Natural killer cell treated with Interleukin-12 subunit alpha and Interleukin-12 subunit beta and Interleukin-15 and Interleukin-18, amount 100 ng/mL, for 72 hours (primary cell): ENCODE data around the gene PI4KA. TPM values are rescaled to one million over a fixed set of nuclear protein-coding genes. Genes with fewer than 3 reads are reported as not detected.

ENCODE experiments used
- ATAC-seq, 2 donors: fragments of 150-1000 bp; cut with Tn5 transposase in 1 of 2; sonication (Bioruptor Pico), chemical (Tn5 transposase) in 1 of 2; 2 replicates each; pipeline ENCODE4 v1.10.0; 2021
- DNase-seq: peaks from one replicate; pipeline ENCODE4 v3.0.0; 2022; ENCODE audit warnings: low spot score
- H3K27ac Mint-ChIP-seq, 2 donors: 1 replicate in 1 of 2; 2 replicates in 1 of 2; pipeline ENCODE4 v1.8.0; 2022; ENCODE audit warnings: mixed read lengths in 2 of 2, mild to moderate bottlenecking in 1 of 2, moderate library complexity in 1 of 2
- H3K27me3 Mint-ChIP-seq, 2 donors: 1 replicate in 1 of 2; 2 replicates in 1 of 2; pipeline ENCODE4 v1.8.0; 2022; ENCODE audit warnings: mixed read lengths in 2 of 2
- H3K36me3 Mint-ChIP-seq: one replicate; pipeline ENCODE4 v1.8.0; 2022; ENCODE audit warnings: mixed read lengths
- H3K4me1 Mint-ChIP-seq, 2 donors: 1 replicate in 1 of 2; 2 replicates in 1 of 2; pipeline ENCODE4 v1.8.0; 2022; ENCODE audit warnings: low read depth in 2 of 2, mixed read lengths in 2 of 2, mild to moderate bottlenecking in 1 of 2
- H3K4me3 Mint-ChIP-seq: one replicate; pipeline ENCODE4 v1.8.0; 2022; ENCODE audit warnings: mixed read lengths
- H3K9me3 Mint-ChIP-seq: 2 replicates; pipeline ENCODE4 v1.8.0; 2022; ENCODE audit warnings: mixed read lengths
- total RNA-seq, 2 donors: library from RNA; stranded (reverse); gene quantifications; one replicate each; pipeline ENCODE4 v1.2.3, GENCODE V29; 2022

Gene PI4KA
- total RNA-seq, 2 donors from 2014 or later = 88.5 to 146 TPM

GRCh38 chr22:20783844-20784723, 74.5 kb downstream of the PI4KA start:
- Mint-ChIP-seq H3K4me1 (peaks cover 7 to 15% of the 10 kb centered on the region in 2 donors), H3K27ac (no peak overlapping the region)

DNA sequence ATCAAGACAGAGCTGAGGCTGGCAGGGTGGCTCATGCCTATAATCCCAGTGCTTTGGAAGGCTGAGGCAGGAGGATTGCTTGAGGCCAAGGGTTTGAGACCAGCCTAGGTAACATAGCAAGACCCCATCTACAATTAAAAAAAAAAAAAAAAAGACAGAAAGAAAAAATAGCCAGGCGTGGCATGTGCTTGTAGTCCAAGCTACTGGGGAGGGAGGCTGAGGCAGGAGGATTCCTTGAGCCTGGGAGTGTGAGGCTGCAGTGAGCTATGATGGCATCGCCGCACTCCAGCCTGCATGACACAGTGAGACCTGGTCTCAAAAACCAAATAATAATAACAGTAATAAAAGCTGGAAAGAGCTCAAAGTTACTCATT, 75.3 kb downstream of the PI4KA start:
- no peaks in the 10 kb centered on the region for H3K9me3 Mint-ChIP-seq
- H3K36me3 Mint-ChIP-seq = no peaks in the 10 kb centered on the region

More at GRCh38 chr22:20783844-20784723, 74.5 kb downstream of the PI4KA start:
- DNase-seq (peak; percentile 65), ATAC-seq (peak; percentile 48 to 62)
- Mint-ChIP-seq H3K9me3 (no peaks in the 10 kb centered on the region), H3K36me3 (peaks cover 6% of the 10 kb centered on the region), H3K27me3 (no peaks in the 10 kb centered on the region), H3K4me3 (no peak overlapping the region)

GRCh38 chr22:20782596-20783299, 75.9 kb downstream of the PI4KA start:
- H3K27me3 Mint-ChIP-seq = no peaks in the 10 kb centered on the region
- DNase-seq (no peak), ATAC-seq (no peak)
- peak overlapping the region in 1 of 2 donors; percentile 76 for H3K27ac Mint-ChIP-seq
- H3K4me1 Mint-ChIP-seq = peaks cover 10 to 15% of the 10 kb centered on the region in 2 donors
- no peaks in the 10 kb centered on the region for H3K9me3 Mint-ChIP-seq
- no peak overlapping the region for H3K4me3 Mint-ChIP-seq
- no peaks in the 10 kb centered on the region for H3K36me3 Mint-ChIP-seq

More for the DNA sequence above, 75.3 kb downstream of the PI4KA start:
- ATAC-seq (no peak), DNase-seq (no peak)
- Mint-ChIP-seq H3K4me3 (no peak overlapping the region), H3K4me1 (peaks cover 10 to 15% of the 10 kb centered on the region in 2 donors), H3K27me3 (no peaks in the 10 kb centered on the region), H3K27ac (no peak overlapping the region)

DNA sequence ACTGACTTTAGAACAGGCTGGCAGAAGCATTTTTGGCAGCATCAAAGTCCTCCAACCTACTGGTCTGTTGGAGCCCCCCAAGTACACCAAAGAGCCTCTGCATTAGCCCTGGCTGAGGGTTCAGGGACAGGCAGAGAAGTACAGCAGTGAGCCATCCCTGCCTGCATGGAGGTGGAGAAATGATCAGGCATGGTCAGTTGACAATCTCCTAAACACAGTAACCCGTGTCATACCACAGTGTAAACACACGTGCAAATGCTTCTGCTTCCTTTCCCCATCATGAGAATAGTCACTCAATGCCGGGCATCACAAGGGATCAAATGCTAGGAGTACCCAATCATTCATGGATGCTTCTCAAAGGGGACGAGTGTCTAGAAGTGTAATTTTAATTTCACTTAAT, 76.5 kb downstream of the PI4KA start:
- no peaks in the 10 kb centered on the region for H3K27me3 Mint-ChIP-seq
- no peaks in the 10 kb centered on the region for H3K9me3 Mint-ChIP-seq
- peaks cover 10 to 15% of the 10 kb centered on the region in 2 donors for H3K4me1 Mint-ChIP-seq
- no peak overlapping the region for H3K4me3 Mint-ChIP-seq
- no peak for ATAC-seq
- peak overlapping the region in 1 of 2 donors; percentile 76 for H3K27ac Mint-ChIP-seq
- no peaks in the 10 kb centered on the region for H3K36me3 Mint-ChIP-seq
- no peak for DNase-seq

DNA sequence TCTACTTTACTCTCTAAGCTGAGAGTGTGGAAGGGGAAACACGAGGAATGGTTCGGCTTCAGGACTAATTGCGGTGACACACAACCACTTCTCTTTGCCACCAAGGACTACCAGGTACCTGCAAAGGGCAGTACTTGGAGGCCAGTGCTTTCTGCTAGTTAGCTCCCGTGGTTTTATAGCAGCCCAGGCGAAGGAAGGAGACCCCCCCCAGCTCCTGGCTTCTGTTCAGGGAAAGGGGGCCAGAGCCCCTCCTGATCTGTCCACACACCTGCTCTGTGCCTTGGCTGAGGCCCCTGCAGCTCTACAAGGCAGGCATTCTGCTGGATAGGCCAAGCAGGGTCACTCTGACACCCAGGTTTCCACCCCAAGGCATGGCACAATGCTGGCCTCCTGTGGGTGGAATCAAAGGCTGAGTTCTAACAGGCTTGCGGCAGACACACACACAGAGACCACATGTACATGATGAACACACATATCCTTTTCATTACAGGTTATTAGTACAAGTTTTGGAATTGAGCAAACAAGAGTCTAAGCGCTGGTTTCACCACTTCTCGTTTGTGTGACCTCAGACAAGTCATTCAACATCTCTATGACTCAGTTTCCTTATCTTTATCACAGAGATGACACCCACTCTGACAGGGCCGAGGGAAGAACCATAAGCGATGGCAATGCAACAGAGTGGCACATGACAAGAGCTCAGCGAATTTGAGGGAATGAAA, 77.2 kb downstream of the PI4KA start:
- H3K27me3 Mint-ChIP-seq = no peaks in the 10 kb centered on the region
- ATAC-seq = peak; percentile 62 to 89

DNA sequence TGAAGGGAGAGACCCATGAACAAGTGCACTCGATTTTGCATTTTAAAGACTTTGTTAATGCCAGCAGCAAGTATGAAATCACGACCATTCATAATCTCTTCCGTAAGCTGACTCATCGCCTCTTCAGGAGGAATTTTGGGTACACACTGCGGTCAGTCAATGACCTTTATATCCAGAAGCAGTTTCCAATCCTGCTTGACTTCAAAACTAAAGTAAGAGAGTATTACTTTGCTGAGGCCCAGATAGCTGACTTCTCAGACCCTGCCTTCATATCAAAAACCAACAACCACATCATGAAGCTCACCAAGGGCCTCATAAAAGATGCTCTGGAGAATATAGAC, 78.8 kb downstream of the PI4KA start:
- DNase-seq (no peak), ATAC-seq (no peak)
- H3K27me3 Mint-ChIP-seq = no peaks in the 10 kb centered on the region
- peaks cover 10 to 15% of the 10 kb centered on the region in 2 donors for H3K4me1 Mint-ChIP-seq
- H3K27ac Mint-ChIP-seq = no peak overlapping the region
- H3K9me3 Mint-ChIP-seq = no peaks in the 10 kb centered on the region
- no peak overlapping the region for H3K4me3 Mint-ChIP-seq
- no peaks in the 10 kb centered on the region for H3K36me3 Mint-ChIP-seq

More for the DNA sequence above, 77.2 kb downstream of the PI4KA start:
- no peak for DNase-seq
- no peaks in the 10 kb centered on the region for H3K36me3 Mint-ChIP-seq
- H3K4me1 Mint-ChIP-seq = peaks cover 10 to 15% of the 10 kb centered on the region in 2 donors
- H3K9me3 Mint-ChIP-seq = no peaks in the 10 kb centered on the region
- H3K27ac Mint-ChIP-seq = peak overlapping the region in 1 of 2 donors; percentile 76
- H3K4me3 Mint-ChIP-seq = no peak overlapping the region

DNA sequence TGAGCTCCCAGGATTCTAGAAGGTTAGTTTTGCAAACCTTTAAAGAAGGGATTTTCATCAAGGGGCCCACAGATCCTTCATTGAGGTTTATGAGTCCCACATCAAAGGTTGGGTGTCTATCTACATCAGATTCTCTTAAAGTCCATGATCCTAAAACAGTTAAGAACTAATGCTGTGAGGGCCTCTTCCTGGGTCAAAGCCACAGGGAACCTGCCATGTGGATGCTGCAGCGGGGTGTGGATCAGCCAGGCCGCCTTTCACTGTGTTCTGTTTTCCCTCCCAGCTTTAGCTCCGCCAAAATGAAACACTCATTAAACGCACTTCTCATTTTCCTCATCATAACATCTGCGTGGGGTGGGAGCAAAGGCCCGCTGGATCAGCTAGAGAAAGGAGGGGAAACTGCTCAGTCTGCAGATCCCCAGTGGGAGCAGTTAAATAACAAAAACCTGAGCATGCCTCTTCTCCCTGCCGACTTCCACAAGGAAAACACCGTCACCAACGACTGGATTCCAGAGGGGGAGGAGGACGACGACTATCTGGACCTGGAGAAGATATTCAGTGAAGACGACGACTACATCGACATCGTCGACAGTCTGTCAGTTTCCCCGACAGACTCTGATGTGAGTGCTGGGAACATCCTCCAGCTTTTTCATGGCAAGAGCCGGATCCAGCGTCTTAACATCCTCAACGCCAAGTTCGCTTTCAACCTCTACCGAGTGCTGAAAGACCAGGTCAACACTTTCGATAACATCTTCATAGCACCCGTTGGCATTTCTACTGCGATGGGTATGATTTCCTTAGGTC, 79.4 kb downstream of the PI4KA start:
- Mint-ChIP-seq H3K36me3 (no peaks in the 10 kb centered on the region), H3K27me3 (no peaks in the 10 kb centered on the region), H3K27ac (peak overlapping the region; percentile 54 to 55), H3K4me1 (peaks cover 8 to 15% of the 10 kb centered on the region in 2 donors), H3K4me3 (no peak overlapping the region), H3K9me3 (no peaks in the 10 kb centered on the region)
- ATAC-seq (no peak), DNase-seq (no peak)

- Mint-ChIP-seq H3K9me3 (no peaks in the 10 kb centered on the region), H3K4me3 (no peak overlapping the region), H3K27ac (peak overlapping the region in 1 of 2 donors; percentile 55), H3K36me3 (no peaks in the 10 kb centered on the region), H3K4me1 (peaks cover 8 to 14% of the 10 kb centered on the region in 2 donors), H3K27me3 (no peaks in the 10 kb centered on the region)
- ATAC-seq (peak in 1 of 2 donors; percentile 48), DNase-seq (no peak)
Observed at GRCh38 chr22:20777420-20778177, 81.0 kb downstream of the PI4KA start.

GRCh38 chr22:20776624-20777405, 81.8 kb downstream of the PI4KA start:
- no peaks in the 10 kb centered on the region for H3K27me3 Mint-ChIP-seq
- H3K4me3 Mint-ChIP-seq = no peak overlapping the region
- DNase-seq = no peak
- peaks cover 6 to 8% of the 10 kb centered on the region in 2 donors for H3K4me1 Mint-ChIP-seq
- peak overlapping the region in 1 of 2 donors; percentile 55 for H3K27ac Mint-ChIP-seq
- ATAC-seq = no peak
- no peaks in the 10 kb centered on the region for H3K36me3 Mint-ChIP-seq
- H3K9me3 Mint-ChIP-seq = no peaks in the 10 kb centered on the region

GRCh38 chr22:20775342-20775895, 83.2 kb downstream of the PI4KA start:
- no peak for DNase-seq
- peak overlapping the region in 1 of 2 donors; percentile 52 for H3K27ac Mint-ChIP-seq
- H3K4me3 Mint-ChIP-seq = no peak overlapping the region
- H3K9me3 Mint-ChIP-seq = no peaks in the 10 kb centered on the region
- H3K27me3 Mint-ChIP-seq = no peaks in the 10 kb centered on the region
- peaks cover 0 to 3% of the 10 kb centered on the region in 2 donors for H3K4me1 Mint-ChIP-seq
- no peaks in the 10 kb centered on the region for H3K36me3 Mint-ChIP-seq
- no peak for ATAC-seq

DNA sequence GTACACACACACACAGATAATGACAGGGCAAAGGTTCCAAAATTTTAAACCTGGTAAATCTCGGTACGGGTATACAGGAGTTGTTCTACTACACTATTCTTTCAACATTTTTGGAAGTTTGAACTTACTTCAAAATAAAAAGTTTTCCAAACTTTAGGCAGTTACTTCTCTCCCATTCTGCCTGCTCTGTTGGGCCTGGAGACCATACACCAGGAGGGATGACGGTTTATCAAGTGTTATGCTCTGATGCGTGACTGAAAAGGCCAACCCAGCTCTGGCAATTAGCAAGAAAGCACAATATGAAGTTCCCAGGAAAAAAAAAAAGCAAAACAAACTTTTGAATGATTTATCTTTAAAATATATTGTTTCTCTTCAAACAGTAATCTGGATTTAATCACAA, 83.7 kb downstream of the PI4KA start:
- no peak overlapping the region for H3K27ac Mint-ChIP-seq
- no peaks in the 10 kb centered on the region for H3K27me3 Mint-ChIP-seq
- H3K4me3 Mint-ChIP-seq = no peak overlapping the region
- no peak for DNase-seq
- ATAC-seq = no peak
- H3K4me1 Mint-ChIP-seq = peaks cover 0 to 4% of the 10 kb centered on the region in 2 donors
- H3K9me3 Mint-ChIP-seq = no peaks in the 10 kb centered on the region
- H3K36me3 Mint-ChIP-seq = no peaks in the 10 kb centered on the region

GRCh38 chr22:20773793-20774212, 84.8 kb downstream of the PI4KA start, which contains the start of gene SERPIND1:
Gene SERPIND1 (plus strand): TSS chr22:20774113. CDS start chr22:20779313, 5,200 bp downstream.
- H3K4me3 Mint-ChIP-seq = no peak within 1 kb of the TSS
- H3K9me3 Mint-ChIP-seq = no peaks in the 10 kb centered on the region
- H3K36me3 Mint-ChIP-seq = no peaks in the 10 kb centered on the region
- no peaks in the 10 kb centered on the region for H3K27me3 Mint-ChIP-seq
- no peak for ATAC-seq
- DNase-seq = no peak
- H3K4me1 Mint-ChIP-seq = peaks cover 7 to 13% of the 10 kb centered on the region in 2 donors
- H3K27ac Mint-ChIP-seq = no peak within 1 kb of the TSS
